OCI-LY7 (cell line): ENCODE data around the gene IQCH.

Experiments
- EZH2phosphoT487 ChIP-seq: fragments of 200-600 bp; sonication (generic); IDR thresholded peaks from 2 replicates; pipeline ENCODE4 v1.6.1; 2018; ENCODE audit warnings: low read depth, borderline replicate concordance, mild to moderate bottlenecking, mixed run types, antibody characterized with exemption, low read length, moderate library complexity, mixed read lengths
- TF ChIP-seq, protein P1 (sequence below): fragments of 200-600 bp; sonication (generic); conservative IDR thresholded peaks from 2 replicates; pipeline ENCODE4 v1.5.1; 2014; ENCODE audit warnings: mild to moderate bottlenecking, antibody characterized with exemption, low read length, moderate library complexity, mixed read lengths

DNA sequence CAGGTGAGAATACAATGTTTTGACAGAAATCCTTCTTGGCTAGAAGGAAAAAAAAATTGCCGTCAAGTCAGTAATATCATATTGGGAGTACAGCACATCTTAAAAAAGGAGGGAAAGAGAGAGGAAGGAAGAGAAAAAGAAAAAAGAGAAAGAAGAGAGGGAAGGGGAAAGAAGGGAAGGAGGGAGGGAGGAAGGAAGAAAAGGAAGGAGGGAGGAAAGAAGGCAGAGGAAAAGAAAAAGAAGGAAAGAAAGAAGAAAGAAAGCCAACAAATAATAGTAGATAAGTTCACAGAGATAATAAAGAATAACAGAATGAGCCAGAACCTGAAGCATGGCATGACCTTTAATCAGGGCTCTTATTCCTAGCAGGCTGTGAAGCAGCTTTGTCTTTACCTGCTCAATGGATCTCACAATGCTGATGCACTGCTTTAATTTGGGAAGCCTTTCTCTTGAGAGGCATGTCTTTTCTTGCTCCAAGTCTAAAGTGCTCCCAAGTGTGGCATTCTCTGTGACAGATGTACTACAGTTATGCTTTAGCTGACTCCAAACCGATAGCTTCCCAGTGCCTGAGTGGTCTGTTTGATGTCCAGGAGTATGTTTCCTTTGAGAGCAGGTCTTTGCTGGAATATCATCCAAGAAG, 114.9 kb downstream of the IQCH start:
- TF ChIP-seq, protein P1, sequence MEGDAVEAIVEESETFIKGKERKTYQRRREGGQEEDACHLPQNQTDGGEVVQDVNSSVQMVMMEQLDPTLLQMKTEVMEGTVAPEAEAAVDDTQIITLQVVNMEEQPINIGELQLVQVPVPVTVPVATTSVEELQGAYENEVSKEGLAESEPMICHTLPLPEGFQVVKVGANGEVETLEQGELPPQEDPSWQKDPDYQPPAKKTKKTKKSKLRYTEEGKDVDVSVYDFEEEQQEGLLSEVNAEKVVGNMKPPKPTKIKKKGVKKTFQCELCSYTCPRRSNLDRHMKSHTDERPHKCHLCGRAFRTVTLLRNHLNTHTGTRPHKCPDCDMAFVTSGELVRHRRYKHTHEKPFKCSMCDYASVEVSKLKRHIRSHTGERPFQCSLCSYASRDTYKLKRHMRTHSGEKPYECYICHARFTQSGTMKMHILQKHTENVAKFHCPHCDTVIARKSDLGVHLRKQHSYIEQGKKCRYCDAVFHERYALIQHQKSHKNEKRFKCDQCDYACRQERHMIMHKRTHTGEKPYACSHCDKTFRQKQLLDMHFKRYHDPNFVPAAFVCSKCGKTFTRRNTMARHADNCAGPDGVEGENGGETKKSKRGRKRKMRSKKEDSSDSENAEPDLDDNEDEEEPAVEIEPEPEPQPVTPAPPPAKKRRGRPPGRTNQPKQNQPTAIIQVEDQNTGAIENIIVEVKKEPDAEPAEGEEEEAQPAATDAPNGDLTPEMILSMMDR: no peak
- TF ChIP-seq EZH2phosphoT487: no peak
